IPS-NIHi7 (cell line): Measurements from ENCODE around the gene MSI1.

Source experiments
- DNase-seq: peaks from one replicate; pipeline ENCODE4 v3.0.0; 2012; ENCODE audit warnings: mixed read lengths; ENCODE audit errors: extremely low spot score

MSI1 gene

DNA sequence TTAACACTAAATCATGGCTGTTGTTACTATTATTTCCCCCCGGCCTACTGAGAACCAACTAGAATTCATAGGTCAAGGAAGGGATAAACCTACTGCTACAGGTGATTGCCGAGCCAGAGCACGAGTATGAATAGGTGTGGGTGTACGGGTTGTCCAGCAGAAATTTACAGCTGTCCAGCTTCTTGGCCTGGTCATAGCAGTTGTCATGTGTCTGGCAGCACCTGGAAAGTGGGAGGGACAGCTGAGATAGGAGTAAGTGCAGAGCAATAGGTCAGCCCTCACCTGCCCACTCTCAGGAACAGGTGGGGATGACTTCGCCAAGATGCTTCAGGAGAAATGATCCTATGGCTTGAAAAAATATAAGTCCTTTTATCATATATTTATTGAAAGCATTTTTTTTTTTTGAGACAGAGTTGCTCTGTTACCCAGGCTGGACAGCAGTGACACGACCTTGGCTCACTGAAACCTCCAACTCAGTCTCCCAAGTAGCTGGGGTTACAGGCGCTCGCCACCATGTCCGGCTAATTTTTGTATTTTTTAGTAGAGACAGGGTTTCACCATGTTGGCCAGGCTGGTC is 44.0 kb downstream of the MSI1 start:
- no peak for DNase-seq

DNA sequence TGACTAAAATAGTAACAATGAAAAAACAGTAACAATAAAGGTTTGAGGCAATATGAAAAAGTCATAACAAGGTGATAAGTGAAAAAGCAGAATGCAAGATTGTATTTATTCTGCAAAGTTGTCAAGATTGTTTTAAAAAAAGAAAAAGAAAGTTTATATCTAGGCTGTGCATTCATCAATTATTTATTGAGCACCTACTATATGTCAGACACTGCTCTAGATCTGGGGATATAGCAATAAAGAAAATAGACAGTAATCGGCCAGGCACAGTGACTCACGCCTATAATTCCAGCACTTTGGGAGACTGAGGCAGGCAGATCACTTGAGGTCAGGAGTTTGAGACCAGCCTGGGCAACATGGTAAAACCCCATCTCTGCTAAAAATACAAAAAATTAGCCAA is 45.2 kb downstream of the MSI1 start:
- DNase-seq, result no peak

DNA sequence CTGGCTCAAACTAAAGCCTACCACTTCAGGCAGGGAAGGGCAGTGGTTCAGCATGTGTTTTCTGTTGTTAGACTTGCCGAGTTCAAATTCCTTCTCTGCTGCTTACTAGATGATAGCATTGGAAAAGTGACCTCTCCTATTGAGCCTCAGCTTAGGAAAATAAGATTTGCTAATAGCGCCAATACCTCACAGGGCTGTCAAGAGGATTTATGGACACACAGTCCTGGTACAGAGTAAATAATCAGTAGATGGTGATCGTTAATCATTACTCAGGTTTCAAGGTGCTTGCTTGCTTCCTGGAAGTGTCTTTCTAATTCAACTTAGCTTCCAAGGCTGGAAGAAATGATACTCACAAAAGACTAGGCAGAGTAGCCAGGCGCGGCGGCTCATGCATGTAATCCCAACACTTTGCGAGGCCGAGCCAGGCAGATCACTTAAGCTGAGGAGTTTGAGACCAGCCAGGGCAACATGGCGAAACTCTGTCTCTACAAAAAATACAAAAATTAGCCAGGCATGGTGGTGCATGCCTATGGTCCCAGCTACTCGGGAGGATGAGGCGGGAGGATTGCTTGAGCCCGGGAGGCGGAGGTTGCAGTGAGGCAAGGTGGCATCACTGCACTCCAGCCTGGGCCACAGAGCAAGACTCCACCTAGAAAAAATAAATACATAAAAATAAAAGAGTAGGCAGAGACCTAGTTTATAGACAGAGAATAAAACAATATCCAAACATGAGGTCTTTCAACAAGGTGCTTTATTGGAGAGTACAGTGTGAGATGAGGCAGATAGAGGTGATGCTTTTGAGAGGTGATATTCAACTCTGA is 47.4 kb downstream of the MSI1 start:
- no peak for DNase-seq

DNA sequence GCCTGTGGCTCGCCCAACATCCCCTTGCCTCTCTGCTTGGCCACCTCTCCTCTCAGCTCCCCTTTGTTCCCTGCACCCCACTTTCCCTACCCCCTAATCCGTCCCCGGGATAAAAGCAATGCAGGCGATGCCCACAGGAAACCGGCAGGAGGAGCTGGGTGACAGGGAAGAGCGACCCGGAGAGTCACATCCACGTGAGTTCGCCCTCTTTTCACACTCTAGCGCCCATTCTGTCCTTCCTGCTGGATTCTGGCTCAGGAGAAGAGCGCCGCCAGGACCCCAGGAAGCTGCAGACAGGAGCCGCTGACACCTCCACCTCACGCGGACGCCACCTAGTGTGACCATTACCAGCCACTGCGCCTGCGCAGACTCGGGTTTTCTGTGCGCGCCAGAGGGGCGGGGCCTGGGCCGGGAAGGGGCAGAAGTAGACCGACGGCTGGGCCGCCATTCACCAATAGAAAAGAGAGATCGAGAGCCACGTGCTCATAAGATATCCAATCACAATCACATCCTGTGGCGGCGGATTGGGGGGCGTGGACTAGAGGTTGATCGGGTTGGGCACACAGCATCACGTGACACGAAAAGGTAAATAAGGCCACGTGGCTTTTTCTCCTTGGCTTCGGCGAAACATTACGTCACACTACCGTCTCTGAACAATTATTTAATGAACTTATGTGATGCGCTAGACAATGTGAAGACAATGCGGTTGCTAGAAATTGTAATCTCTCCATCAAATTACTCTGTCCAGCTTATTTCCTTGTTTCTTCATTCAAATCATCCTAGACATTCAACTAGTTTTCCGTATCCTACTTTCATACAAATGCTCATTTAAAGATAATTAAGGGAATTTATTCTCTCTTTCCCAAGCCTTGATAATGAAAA is 51.5 kb downstream of the MSI1 start:
- DNase-seq, result peak; percentile 100

DNA sequence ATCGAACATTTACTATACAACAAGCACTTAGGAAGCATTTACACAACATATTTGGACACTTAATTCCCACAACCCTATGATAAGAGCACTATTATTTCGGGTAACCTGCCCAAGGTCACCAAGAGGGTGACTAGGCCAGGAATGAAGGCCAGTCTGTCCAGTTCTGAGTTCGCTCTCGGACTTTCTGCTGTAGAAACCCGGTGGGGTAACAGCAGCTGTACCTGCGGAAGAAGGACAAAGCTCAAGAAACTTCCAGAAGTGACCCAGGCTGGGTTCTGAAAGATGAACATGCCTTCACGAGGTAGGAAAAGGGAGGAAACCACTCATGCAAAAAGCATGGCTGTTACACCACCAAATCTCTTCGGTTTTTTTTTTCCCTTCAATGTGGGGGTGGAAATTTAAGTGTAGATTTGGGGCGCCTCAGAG is 52.2 kb downstream of the MSI1 start:
- DNase-seq, result no peak

DNA sequence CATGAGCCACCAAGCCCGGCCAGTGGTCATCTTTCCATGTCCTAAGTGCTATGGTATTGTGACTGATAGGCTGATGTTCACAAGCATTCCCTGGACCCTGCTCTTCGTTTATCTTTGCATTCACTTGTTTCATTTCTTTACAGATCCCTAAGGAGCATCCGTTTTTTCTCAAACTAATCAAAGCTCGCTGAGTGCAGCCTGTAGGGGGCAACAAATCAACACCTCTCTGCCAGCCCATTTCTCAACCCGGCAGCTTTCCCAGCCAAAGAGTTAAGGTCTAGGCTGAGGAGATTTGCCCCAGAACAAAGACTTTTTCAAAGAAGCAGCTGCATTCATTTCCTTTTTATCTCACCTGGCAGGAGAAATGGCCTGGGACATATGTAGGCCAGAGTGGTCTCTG is 54.7 kb downstream of the MSI1 start:
- peak; percentile 52 for DNase-seq

DNA sequence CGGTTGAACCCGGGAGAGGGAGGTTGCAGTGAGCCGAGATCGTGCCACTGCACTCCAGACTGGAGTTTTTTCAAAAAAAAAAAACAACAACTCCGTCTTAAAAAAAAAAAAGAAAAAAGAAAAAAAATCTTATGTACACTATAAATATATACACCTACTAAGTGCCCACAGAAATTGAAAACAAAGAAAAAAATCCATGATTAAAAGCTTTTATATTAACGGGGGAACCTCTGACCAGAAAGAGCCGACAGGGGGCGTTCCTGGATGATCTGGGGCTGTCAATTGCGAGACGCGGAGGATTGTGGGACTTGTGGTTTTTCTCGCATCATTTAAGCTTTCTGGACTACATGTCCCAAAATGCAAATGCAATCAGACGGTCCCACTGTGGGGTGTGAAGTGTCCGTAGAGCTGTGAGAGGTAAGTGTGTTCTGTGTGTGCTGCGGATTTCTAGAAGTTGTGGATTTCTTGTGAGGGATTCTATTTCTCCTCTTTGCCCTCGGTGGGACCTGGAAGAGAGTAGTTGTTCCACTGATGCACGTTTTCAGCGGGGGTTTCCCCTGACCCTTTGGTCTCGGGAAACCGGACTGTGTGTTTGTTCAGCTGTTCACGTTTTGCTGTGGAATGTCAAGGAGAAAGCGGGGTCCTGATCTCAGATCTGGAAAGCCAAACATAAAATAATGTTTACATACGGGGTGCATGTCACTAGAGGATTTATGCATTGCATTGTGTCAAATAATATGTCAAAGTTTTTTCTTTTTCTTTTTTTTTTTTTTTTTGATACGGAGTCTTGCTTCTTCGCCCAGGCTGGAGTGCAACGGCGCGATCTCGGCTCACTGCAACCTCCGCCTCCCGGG is 66.8 kb downstream of the MSI1 start, which contains the start of gene SIRT4:
SIRT4 (plus strand) TSS at position 360 of the 854 bp plus-strand sequence. CDS start 1,241 bp downstream, outside the sequence.
- peak; percentile 91 for DNase-seq

DNA sequence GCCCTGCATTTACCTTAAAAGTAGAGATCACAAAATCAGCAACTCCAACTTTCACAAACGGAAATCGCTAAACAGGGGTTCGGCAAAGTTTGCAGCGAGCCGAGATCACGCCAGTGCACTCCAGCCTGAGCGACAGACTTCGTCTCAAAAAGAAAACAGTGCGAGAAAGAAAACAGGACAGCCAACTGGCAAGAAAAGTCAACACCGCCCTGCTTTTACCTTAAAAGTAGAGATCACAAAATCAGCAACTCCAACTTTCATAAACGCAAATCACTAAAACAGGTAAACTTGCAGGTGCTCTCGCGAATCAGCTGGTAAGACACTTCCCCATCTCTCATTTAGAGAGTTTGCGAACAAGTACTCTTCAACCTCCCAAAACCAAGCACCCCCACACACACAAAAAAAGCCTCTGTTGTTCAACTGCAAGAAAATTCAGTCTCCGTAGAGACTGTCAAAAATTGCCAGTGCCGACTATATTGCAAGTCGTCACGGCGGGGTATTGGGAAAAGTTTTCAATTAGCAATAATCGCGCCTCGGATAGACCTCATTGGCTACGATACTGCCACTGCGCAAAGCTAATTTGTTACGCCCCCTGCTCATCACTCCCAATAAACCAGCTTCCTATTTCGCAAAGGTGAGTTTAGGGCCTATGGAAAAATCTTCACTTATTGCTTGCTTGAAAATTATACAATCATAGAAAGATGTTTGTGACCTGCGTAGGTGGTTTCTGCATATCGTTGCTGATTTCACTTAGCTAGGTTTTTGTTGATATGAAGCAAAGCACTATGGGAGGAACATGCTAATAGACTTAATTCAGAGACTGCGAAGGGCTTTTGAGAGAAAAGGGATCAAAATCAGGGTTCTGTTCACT is 76.1 kb downstream of the MSI1 start, which contains the start of gene RNU4-1:
RNU4-1 (minus strand) TSS at position 577 of the 871 bp plus-strand sequence.
- DNase-seq, result peak; percentile 39

DNA sequence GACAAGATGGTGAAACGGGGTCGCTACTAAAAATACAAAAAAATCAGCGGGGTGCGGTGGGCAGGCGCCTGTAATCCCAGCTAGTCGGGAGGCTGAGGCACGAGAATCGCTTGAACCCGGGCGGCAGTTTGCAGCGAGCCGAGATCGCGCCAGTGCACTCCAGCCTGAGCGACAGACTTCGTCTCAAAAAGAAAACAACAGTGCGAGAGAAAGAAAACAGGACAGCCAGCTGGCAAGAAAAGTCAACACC is 76.6 kb downstream of the MSI1 start:
- DNase-seq, result no peak
